H1 (cell line): ENCODE measurements around the gene CAMK2G. TPM values are rescaled to one million over a fixed set of nuclear protein-coding genes. Genes with fewer than 3 reads are reported as not detected.

Source experiments
- E2F6 ChIP-seq: IDR thresholded peaks from 2 replicates; pipeline ENCODE4 v1.6.1; 2012; ENCODE audit warnings: inconsistent platforms
- polyA plus RNA-seq, 7 experiments: library from polyadenylated mRNA; depleted of rRNA in 3 of 7; stranded (reverse) in 5 of 7; unstranded in 2 of 7; fragments of >200 nt in 5 of 7; fragments of 200-250 nt in 2 of 7; gene quantifications; 1 replicate in 5 of 7; 2 replicates in 1 of 7; 4 replicates in 1 of 7; pipeline versions ENCODE4 v1.2.1 to v1.2.3, GENCODE V29; 2011 to 2013; ENCODE audit warnings: missing spikeins in 2 of 7, mixed read lengths in 2 of 7
- total RNA-seq: library from RNA; stranded (reverse); fragmentation: NEBNext Ultra II Directional; extraction: Animal tissue kit (Norgen Biotek cat#: 25700); gene quantifications from 2 replicates; pipeline ENCODE4 v1.2.1, GENCODE V29; 2021

The CAMK2G gene
- total and polyA plus RNA-seq, 2 of the 8 experiments (the other 6 are each of a cell fraction or from before 2014, with no cell fraction given) = 28.9 to 31.7 TPM

- no peak for TF ChIP-seq E2F6
These were observed 14.7 kb upstream of the CAMK2G start (continued) for GRCh38 chr10:73889014-73889413.
